Uterus (tissue), 4 donors: Measurements from ENCODE around the gene C16orf92. TPM values are rescaled to one million over a fixed set of nuclear protein-coding genes. Genes with fewer than 3 reads are reported as not detected.
"Not testable (repeated sequence)": the region's sequence is repeated elsewhere in the genome, so short reads cannot be mapped to it uniquely, and the experiment has no call there.

ENCODE experiments used
- DNase-seq, 2 donors: peaks; one replicate each; pipeline ENCODE4 v3.0.0-alpha.2; 2019 to 2020
- H3K27ac ChIP-seq, 2 donors: fragments of 200-600 bp; sonication (generic); 1 replicate in 1 of 2; 2 replicates in 1 of 2; pipeline ENCODE4 v1.5.1; 2016 to 2018
- H3K27me3 ChIP-seq, 2 donors: fragments of 200-600 bp; sonication (generic); one replicate each; pipeline ENCODE4 v1.5.1; 2018 to 2019; ENCODE audit warnings: control low read depth in 1 of 2
- H3K36me3 ChIP-seq, 2 donors: fragments of 200-600 bp; sonication (generic); one replicate each; pipeline ENCODE4 v1.5.1; 2019; ENCODE audit warnings: control low read depth in 1 of 2
- H3K4me1 ChIP-seq, 2 donors: fragments of 200-600 bp; sonication (generic); one replicate each; pipeline ENCODE4 v1.5.1; 2018 to 2019; ENCODE audit warnings: control low read depth in 1 of 2
- H3K4me3 ChIP-seq, 2 donors: fragments of 200-600 bp; sonication (generic); 1 replicate in 1 of 2; 2 replicates in 1 of 2; pipeline ENCODE4 v1.5.1; 2018 to 2019; ENCODE audit warnings: mild to moderate bottlenecking in 1 of 2
- H3K9me3 ChIP-seq, 2 donors: fragments of 200-600 bp; sonication (generic); one replicate each; pipeline ENCODE4 v1.5.1; 2019; ENCODE audit warnings: control low read depth in 1 of 2
- POLR2A ChIP-seq, 2 donors: fragments of 450-650 bp; IDR thresholded peaks; one replicate each; pipeline ENCODE4 v1.6.1; 2016; ENCODE audit warnings: antibody characterized with exemption in 2 of 2, mild to moderate bottlenecking in 1 of 2, moderate library complexity in 1 of 2
- intact Hi-C: fragments of 100-400 bp; cut with DNase I; formaldehyde crosslinking; loops from one replicate; pipeline ENCODE4 v1.15.1; 2023; ENCODE audit warnings: low total_unique reads
- total RNA-seq, 4 donors: library from RNA; depleted of rRNA in 3 of 4; stranded (reverse); fragments of >200 nt in 3 of 4; gene quantifications; one replicate each; pipeline versions ENCODE4 v1.1.0 to v1.2.4, GENCODE V29; 2014 to 2023
- TF ChIP-seq, protein P1 (sequence below), 4 experiments: fragments of 200-600 bp in 2 of 4; fragments of 450-650 bp in 2 of 4; sonication (generic) in 2 of 4; IDR thresholded peaks; one replicate each; pipeline ENCODE4 v1.5.1; 2016 to 2019; ENCODE audit warnings: antibody characterized with exemption in 4 of 4, mild to moderate bottlenecking in 2 of 4, moderate library complexity in 1 of 4
- donor health status: DM: yes; HTN: yes; CAD: no.

C16orf92 gene
- total RNA-seq, 4 donors from 2014 or later: not detected

GRCh38 chr16:30032083-30032819 lies 9.3 kb downstream of the C16orf92 start:
- Histone ChIP-seq H3K36me3 (no peaks in the 10 kb centered on the region), H3K27ac (no peak overlapping the region), H3K4me1 (no peaks in the 10 kb centered on the region), H3K9me3 (no peaks in the 10 kb centered on the region), H3K4me3 (no peak overlapping the region), H3K27me3 (peaks cover 10 to 40% of the 10 kb centered on the region in 2 donors)
- intact Hi-C loops: no loop called here
- peak in 1 of 2 donors; percentile 36 for DNase-seq
- TF ChIP-seq, protein P1, sequence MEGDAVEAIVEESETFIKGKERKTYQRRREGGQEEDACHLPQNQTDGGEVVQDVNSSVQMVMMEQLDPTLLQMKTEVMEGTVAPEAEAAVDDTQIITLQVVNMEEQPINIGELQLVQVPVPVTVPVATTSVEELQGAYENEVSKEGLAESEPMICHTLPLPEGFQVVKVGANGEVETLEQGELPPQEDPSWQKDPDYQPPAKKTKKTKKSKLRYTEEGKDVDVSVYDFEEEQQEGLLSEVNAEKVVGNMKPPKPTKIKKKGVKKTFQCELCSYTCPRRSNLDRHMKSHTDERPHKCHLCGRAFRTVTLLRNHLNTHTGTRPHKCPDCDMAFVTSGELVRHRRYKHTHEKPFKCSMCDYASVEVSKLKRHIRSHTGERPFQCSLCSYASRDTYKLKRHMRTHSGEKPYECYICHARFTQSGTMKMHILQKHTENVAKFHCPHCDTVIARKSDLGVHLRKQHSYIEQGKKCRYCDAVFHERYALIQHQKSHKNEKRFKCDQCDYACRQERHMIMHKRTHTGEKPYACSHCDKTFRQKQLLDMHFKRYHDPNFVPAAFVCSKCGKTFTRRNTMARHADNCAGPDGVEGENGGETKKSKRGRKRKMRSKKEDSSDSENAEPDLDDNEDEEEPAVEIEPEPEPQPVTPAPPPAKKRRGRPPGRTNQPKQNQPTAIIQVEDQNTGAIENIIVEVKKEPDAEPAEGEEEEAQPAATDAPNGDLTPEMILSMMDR (IDR thresholded peaks at IDR 0.05): peak; percentile 44 to 51 (median 46)
- no peak for TF ChIP-seq POLR2A (IDR thresholded peaks at IDR 0.05)

DNA sequence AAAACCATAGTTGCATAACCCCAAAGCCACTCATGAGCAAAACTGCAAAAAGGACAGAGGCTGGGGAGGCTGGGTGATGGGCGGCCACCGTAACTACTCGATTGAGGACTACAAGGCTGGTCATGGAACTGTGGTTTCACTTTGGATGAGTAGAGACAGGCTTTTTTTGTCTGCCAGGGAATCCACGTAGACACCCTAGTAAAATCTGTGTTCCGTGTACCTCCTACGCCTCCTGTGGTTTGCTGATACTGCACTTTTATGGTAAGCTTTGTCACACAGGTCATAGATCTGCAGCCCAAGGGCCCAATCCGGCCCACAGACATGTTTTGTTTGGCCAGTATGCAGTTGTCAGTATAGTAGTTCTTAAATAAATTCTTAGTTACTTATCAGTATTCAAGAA lies 10.3 kb downstream of the C16orf92 start:
- no peak overlapping the region for H3K4me3 ChIP-seq
- H3K27ac ChIP-seq: no peak overlapping the region
- no peaks in the 10 kb centered on the region for H3K36me3 ChIP-seq
- no peaks in the 10 kb centered on the region for H3K4me1 ChIP-seq
- DNase-seq: no peak
- peaks cover 10 to 40% of the 10 kb centered on the region in 2 donors for H3K27me3 ChIP-seq
- intact Hi-C loops: no loop called here
- no peaks in the 10 kb centered on the region for H3K9me3 ChIP-seq
- no peak for TF ChIP-seq POLR2A (IDR thresholded peaks at IDR 0.05)
- TF ChIP-seq, protein P1 (IDR thresholded peaks at IDR 0.05): no peak

DNA sequence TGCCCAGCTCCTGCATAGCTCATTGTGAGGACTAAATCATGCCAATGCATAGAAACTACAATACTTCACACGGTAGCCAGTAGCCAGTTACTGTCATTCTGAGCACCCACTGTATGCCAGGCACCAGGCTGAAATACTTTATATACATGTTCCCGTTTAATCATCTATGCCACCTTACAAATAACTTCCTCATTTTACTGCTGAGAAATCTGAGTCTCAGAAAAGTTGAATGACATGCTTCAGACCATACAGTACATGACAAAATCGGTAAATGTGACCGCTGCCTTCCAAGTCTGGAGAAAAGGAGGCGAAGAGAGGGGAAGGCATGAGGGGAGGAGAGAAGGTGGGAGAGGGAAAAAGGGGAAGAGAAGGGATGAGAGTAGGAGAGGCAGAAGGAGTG lies 17.2 kb downstream of the C16orf92 start:
- H3K27ac ChIP-seq: no peak overlapping the region
- intact Hi-C loops: no loop called here
- H3K4me3 ChIP-seq: no peak overlapping the region
- H3K4me1 ChIP-seq: no peaks in the 10 kb centered on the region
- no peaks in the 10 kb centered on the region for H3K36me3 ChIP-seq
- no peaks in the 10 kb centered on the region for H3K9me3 ChIP-seq
- TF ChIP-seq, protein P1 (IDR thresholded peaks at IDR 0.05): no peak
- no peak for TF ChIP-seq POLR2A (IDR thresholded peaks at IDR 0.05)
- no peaks in the 10 kb centered on the region for H3K27me3 ChIP-seq
- no peak for DNase-seq

- H3K27me3 ChIP-seq, H3K9me3 ChIP-seq, H3K36me3 ChIP-seq, DNase-seq, intact Hi-C loops, H3K4me1 ChIP-seq, H3K4me3 ChIP-seq, H3K27ac ChIP-seq: not testable (repeated sequence)
Observed at GRCh38 chr16:30040690-30041089, 17.7 kb downstream of the C16orf92 start.

DNA sequence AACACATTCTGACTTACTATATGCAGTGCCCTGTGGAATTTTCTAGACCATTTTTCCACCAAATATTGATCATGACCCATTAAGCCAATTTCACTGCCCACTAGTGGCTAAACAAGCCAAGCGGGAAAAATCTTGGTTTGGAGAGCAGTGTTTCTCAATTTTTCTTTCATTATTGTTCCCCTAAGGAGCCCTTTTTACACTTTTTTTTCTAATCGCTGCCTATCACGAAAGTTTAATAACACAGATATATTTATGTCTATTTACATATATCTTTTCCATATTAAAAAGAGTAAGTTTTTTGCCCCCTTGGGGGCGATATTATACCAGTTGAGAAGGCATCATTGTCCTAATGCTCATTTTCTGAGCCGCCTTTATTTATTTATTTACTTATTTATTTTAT lies 18.8 kb downstream of the C16orf92 start:
- no peak overlapping the region for H3K4me3 ChIP-seq
- TF ChIP-seq, protein P1 (IDR thresholded peaks at IDR 0.05): peak; percentile 21 to 39 (median 33)
- TF ChIP-seq POLR2A (IDR thresholded peaks at IDR 0.05): no peak
- no peak for DNase-seq
- intact Hi-C loops: no loop called here
- no peaks in the 10 kb centered on the region for H3K4me1 ChIP-seq
- H3K27me3 ChIP-seq: no peaks in the 10 kb centered on the region
- H3K9me3 ChIP-seq: no peaks in the 10 kb centered on the region
- no peaks in the 10 kb centered on the region for H3K36me3 ChIP-seq
- no peak overlapping the region for H3K27ac ChIP-seq
